ENCODE measurements around the gene UGT1A3.
"Not testable (repeated sequence)": the region's sequence is repeated elsewhere in the genome, so short reads cannot be mapped to it uniquely, and the experiment has no call there.

UGT1A3 gene

GRCh38 chr2:233728723-233729301 is at the start of gene UGT1A3:
Gene UGT1A3 (plus strand): TSS chr2:233729042. CDS start chr2:233729127, 85 bp downstream.
- no peak for DNase-seq

DNA sequence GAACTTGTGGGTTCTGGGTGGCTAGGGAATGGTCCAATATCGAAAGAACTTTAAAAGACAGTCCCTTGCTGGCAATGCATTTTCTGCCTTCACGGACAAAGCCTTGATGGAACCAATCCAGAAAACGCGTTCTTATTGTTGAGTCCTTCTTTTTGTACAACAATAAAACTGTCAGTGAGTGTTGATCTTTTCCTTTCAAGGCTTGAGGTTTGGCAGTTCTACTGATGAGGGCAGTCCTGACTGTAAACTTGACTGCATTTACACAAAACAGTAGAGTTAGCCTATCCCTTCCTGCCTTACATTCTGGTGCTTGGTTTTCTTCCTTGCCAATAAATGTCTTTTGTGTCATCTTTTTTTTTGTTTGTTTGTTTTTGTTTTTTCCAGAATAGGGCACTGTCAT is 49.6 kb upstream of the UGT1A3 start:
- no peak for DNase-seq

- no peak for DNase-seq
These were observed 48.3 kb upstream of the UGT1A3 start for GRCh38 chr2:233680361-233681045.

GRCh38 chr2:233681521-233682099 is 47.2 kb upstream of the UGT1A3 start, which contains the start of gene UGT1A7:
Gene UGT1A7 (plus strand): TSS chr2:233681901. CDS start chr2:233681938, 37 bp downstream.
- no peak for DNase-seq

GRCh38 chr2:233684640-233685039 is 44.2 kb upstream of the UGT1A3 start:
- DNase-seq: no peak

- DNase-seq: no peak
These were observed 41.9 kb upstream of the UGT1A3 start for GRCh38 chr2:233686928-233687327.

DNA sequence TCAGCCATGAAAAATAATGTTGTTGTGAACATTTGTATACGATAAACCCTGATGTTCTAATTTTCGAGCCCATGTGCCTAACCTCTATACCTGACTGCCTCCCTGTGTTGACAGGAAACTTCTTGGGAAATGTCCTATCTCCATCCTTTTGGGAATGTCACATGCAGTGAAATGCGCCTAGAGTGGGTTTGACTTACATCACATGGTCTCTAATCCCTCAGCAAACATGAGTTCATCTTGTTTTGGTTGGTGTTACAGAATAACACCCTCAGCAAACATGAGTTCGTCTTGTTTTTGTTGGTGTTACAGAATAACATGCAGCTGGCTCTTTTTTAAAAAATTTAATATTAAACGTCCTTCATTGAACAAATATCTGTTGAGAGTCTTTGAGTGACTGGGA is 40.5 kb upstream of the UGT1A3 start:
- no peak for DNase-seq

- DNase-seq: no peak
These were observed 39.8 kb upstream of the UGT1A3 start for GRCh38 chr2:233689031-233689430.

DNA sequence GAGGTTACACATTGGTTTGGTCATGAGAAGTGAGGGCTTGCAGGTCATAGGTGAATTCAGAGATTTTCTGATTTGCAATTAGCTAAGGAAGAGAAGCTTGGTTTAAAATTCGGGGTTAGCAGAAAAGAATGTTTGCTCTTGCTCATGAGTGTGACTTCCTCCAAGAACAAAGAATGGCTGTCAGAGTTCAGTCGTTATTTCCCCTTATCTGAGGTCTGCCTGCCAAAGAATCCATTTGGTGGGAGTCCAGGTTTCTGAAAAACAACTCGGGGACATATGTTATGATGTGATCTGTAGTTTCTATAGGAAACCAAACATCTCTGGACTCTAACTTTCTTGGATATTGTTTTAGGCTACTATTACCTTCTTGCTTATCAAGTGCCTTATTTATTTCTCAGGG is 39.3 kb upstream of the UGT1A3 start:
- DNase-seq: no peak

GRCh38 chr2:233690444-233690843 is 38.4 kb upstream of the UGT1A3 start:
- DNase-seq: no peak

DNA sequence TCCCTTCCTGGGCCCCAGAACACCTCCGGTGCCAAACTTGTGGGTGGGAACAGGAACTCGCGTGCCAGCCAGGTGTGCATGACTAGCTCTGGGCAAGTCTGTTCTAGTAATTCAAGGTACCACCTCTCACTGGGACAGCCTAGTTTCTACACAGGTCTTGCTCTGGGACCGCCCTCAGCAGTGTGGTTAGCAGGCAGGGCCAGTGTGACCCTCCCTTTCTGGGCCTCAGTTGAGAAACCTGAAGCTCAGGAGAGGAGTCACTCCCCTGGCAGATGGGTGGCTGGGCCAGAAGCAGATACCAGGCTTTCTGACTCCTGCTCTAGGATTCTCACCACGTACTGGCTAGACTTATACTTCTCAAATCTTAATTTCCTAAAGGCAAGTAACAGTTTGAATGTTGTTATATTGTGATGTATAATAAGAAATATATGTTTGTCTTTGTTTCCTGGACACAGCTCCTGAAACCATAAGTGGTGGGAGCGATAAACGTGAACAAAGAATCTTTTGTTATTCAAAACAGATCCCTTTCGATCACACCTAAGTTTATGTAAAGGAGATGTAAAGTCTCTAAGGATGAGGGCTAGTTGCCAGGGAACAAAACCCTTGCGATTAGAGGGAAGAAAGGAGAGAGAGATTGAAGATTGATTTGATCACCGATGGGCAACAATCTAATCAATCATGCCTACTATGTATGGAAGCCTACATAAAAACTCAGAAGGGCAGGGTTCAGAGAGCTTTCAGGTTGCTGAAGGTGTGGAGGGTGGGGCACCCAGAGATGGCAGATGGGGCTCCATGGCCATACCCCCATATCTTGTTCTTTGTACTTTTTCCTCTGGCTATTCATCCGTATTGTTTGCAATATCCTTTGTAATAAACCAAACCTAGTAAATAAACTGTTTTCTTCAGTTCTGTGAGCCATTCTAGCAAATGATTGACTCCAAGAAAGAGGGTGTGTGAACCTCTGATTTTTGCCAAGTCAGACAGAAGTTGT is 37.1 kb upstream of the UGT1A3 start:
- DNase-seq: no peak

GRCh38 chr2:233692648-233693047 is 36.2 kb upstream of the UGT1A3 start, which contains the start of gene UGT1A6:
Gene UGT1A6 (plus strand): TSS chr2:233692890. CDS start chr2:233693005, 115 bp downstream.
- no peak for DNase-seq

DNA sequence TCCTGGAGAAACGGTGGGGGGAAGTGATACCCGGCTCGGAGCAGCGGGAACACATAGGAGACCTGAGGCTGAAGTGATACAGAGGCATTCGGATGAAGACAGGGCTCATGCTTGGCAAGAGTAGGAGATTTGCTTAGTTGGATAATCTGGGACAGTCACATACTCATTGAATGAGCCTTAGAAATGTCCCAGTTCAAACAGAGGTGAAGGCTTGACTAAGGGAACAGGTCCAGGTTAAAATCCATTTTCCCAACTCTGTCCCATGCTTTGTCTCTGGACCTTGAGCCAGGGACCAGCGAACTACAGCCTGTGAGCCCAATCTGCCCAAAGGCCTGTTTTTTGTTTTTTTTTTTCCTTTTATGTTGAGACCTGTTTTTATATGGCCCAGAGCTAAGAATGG is 34.9 kb upstream of the UGT1A3 start:
- DNase-seq: no peak

DNA sequence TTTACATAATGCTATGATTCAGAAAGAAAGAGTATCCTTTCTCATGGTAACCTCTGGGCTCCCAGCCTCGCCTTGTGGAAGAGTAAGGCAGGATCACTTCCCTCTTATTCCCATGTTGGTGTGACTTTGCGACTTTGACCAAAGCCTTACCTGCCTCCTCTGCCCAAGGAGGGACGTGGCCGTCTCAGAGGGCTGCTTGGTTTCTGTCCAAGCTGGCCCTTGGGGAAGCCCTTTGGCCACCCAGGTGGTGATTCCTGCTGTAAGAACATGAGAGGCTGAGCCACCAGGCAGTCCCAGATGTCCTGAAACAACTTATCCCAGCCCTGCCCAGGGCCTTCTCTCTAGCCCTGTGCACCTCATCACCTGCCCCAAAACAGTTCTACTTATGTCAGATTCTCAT is 30.1 kb upstream of the UGT1A3 start:
- DNase-seq: no peak

GRCh38 chr2:233699424-233700027 is 29.3 kb upstream of the UGT1A3 start:
- no peak for DNase-seq

- no peak for DNase-seq
These were observed 28.7 kb upstream of the UGT1A3 start for GRCh38 chr2:233700028-233700635.

GRCh38 chr2:233700842-233701241 is 28.0 kb upstream of the UGT1A3 start:
- not testable (repeated sequence) for DNase-seq

DNA sequence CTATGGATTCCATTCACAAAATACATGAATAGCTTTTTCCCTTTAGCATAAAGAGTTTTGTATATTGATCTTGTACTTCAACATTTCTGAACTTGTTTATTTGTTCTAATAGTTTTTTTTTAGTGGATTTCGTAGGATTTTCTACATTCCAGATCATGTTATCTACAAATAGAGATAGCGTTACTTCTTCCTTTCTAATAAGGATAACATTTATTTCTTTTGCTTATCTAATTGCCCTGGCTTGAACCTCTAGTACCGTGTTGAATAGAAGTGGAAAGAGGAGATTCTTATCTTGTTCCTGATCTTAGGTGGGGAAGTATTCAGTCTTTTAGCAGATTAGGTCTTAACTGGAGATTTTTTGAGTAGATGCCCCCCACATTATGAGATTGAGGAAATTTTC is 26.6 kb upstream of the UGT1A3 start:
- DNase-seq: no peak

DNA sequence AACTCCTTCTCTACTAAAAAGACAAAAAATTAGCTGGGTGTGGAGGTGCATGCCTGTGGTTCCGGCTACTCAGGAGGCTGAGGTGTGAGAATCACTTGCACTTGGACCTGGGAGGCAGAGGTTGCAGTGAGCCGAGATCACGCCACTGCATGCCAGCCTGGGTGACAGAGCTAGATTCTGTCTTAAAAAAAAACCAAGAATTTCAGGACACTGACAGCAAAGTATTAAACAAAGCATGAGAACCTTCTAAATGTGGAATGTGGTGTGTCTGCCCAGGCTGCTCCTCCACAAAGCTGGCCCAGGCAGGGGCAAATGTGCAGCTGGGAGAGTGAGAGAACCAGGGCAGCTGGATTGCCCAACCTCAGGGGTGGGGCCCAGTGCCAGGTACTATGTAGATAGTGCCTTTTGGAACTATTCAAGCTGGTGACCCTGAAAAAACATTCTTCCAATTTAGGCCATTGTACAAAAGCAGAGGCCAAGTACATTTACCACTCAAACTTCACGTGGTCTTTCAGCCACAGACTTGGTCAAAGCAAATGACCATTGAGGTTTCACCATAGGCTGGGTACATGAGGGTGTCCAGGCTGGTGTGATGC is 22.8 kb upstream of the UGT1A3 start:
- no peak for DNase-seq

GRCh38 chr2:233706720-233707119 is 22.1 kb upstream of the UGT1A3 start:
- no peak for DNase-seq

GRCh38 chr2:233707940-233708644 is 20.8 kb upstream of the UGT1A3 start:
- no peak for DNase-seq

All from NCI-H146 (cell line).